ENCODE measurements around the gene OPALIN. TPM values are rescaled to one million over a fixed set of nuclear protein-coding genes. Genes with fewer than 3 reads are reported as not detected.

Gene OPALIN
- total and polyA plus RNA-seq, 2 donors (not counting 1 experiment from before 2014, with no cell fraction given) = not detected

DNA sequence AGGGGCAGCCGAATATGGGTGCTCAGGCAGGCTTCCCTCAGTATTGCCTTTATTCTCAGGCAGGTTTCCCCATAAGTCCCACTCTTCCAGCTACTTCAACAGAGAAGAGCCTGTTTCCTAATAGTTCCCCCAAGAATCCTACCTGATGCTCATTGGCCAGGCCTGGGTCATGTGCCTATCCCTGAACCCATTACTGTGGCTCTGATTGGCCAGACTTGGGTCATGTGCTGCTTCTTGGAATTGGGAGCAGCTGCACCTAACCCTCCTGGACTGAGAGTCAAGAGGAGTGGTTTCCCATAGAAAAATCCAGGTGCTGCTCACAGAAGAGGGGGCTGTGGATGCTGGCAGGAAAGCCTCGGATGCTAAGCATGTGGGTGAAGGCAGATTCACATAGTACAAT, 21.7 kb downstream of the OPALIN start:
- POLR2A ChIA-PET = no interaction called here

More for the DNA sequence above, 21.7 kb downstream of the OPALIN start:
- intact Hi-C loops (cut with micrococcal nuclease) = no loop called here
- CTCF ChIA-PET = interaction anchor here (0.6 to 9.3 kb wide), 8 partner anchors 9 to 333 kb away, joined by 3 to 107 read pairs (median 4); no protein-coding TSS in a partner anchor
- no peak overlapping the region for H3K9ac ChIP-seq (ENCODE audit: low read length)
- H3K36me3 ChIP-seq (replicated peaks in 1 of 2; ENCODE audit: control extremely low read depth in 1 of 2, control insufficient read depth in 1 of 2, extremely low read depth in 1 of 2, insufficient read depth in 2 of 2, low read length in 1 of 2) = no peaks in the 10 kb centered on the region
- H3K4me1 ChIP-seq (ENCODE audit: control insufficient read depth in 2 of 2, insufficient read depth in 2 of 2, low read length in 2 of 2) = peaks cover 0 to 3% of the 10 kb centered on the region in 2 donors
- no peaks in the 10 kb centered on the region for H4K20me1 ChIP-seq (ENCODE audit: control insufficient read depth, insufficient read depth, low read length, poor library complexity, severe bottlenecking)
- no peak overlapping the region for H3K4me3 ChIP-seq (ENCODE audit: control extremely low read depth in 1 of 5, extremely low read depth in 1 of 5, insufficient read depth in 1 of 5, low read depth in 2 of 5, low read length in 4 of 5)
- no peak overlapping the region for H3K27ac ChIP-seq (ENCODE audit: low read length in 2 of 2)
- DNase-seq (no peak), ATAC-seq (ENCODE audit: low read depth) (no peak)
- H3K79me2 ChIP-seq (ENCODE audit: control insufficient read depth, insufficient read depth, low read length) = no peaks in the 10 kb centered on the region
- no peaks in the 10 kb centered on the region for H3K27me3 ChIP-seq (replicated peaks in 1 of 4; ENCODE audit: control extremely low read depth in 1 of 4, control insufficient read depth in 3 of 4, insufficient read depth in 4 of 4, low read length in 3 of 4)
- WGBS (ENCODE audit: insufficient coverage) = 100% methylated on average over 1 of the region's 2 CpGs
- Mint-ChIP-seq H3K9me3 (ENCODE audit: insufficient read depth) (no peaks in the 10 kb centered on the region), H3K4me3 (no peak overlapping the region), H3K4me1 (peaks cover 7% of the 10 kb centered on the region), H3K27ac (no peak overlapping the region), H3K27me3 (peaks cover 15% of the 10 kb centered on the region)
- no peak overlapping the region for H3K4me2 ChIP-seq (replicated peaks; ENCODE audit: low read depth, low read length, poor library complexity, severe bottlenecking)
- no peaks in the 10 kb centered on the region for H3K9me3 ChIP-seq (ENCODE audit: control extremely low read depth in 1 of 3, control insufficient read depth in 2 of 3, insufficient read depth in 1 of 3, low read length in 2 of 3)
- H2AFZ ChIP-seq (ENCODE audit: insufficient read depth, low read depth, low read length, poor library complexity, severe bottlenecking) = no peak overlapping the region
- TF ChIP-seq, protein P1, sequence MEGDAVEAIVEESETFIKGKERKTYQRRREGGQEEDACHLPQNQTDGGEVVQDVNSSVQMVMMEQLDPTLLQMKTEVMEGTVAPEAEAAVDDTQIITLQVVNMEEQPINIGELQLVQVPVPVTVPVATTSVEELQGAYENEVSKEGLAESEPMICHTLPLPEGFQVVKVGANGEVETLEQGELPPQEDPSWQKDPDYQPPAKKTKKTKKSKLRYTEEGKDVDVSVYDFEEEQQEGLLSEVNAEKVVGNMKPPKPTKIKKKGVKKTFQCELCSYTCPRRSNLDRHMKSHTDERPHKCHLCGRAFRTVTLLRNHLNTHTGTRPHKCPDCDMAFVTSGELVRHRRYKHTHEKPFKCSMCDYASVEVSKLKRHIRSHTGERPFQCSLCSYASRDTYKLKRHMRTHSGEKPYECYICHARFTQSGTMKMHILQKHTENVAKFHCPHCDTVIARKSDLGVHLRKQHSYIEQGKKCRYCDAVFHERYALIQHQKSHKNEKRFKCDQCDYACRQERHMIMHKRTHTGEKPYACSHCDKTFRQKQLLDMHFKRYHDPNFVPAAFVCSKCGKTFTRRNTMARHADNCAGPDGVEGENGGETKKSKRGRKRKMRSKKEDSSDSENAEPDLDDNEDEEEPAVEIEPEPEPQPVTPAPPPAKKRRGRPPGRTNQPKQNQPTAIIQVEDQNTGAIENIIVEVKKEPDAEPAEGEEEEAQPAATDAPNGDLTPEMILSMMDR (IDR thresholded peaks at IDR 0.05) = no peak
- TF ChIP-seq EZH2 (IDR thresholded peaks at IDR 0.05; ENCODE audit: borderline replicate concordance, insufficient read depth, low read depth, low read length, poor library complexity, severe bottlenecking) = no peak
